ENCODE data around the gene SLC44A2.

SLC44A2 gene

GRCh38 chr19:10625003-10625761 is at the start of gene SLC44A2:
SLC44A2 (plus strand) TSS chr19:10625553; CDS start chr19:10625634, 81 bp downstream.
- no peak for DNase-seq

- no peak for DNase-seq
Measured at GRCh38 chr19:10577951-10578350, 47.4 kb upstream of the SLC44A2 start.

GRCh38 chr19:10580979-10581631 is 44.2 kb upstream of the SLC44A2 start:
- DNase-seq, result peak; percentile 90

GRCh38 chr19:10582091-10582490 is 43.3 kb upstream of the SLC44A2 start:
- DNase-seq, result peak; percentile 30

GRCh38 chr19:10583036-10583776 is 42.1 kb upstream of the SLC44A2 start:
- peak; percentile 38 for DNase-seq

- DNase-seq, result no peak
Measured at GRCh38 chr19:10586396-10586795, 39.0 kb upstream of the SLC44A2 start.

- DNase-seq, result no peak
Measured at GRCh38 chr19:10587022-10587838, 38.1 kb upstream of the SLC44A2 start, which contains the start of gene AP1M2. AP1M2 (minus strand) TSS chr19:10587312; CDS start chr19:10587231, 81 bp downstream.

GRCh38 chr19:10587839-10588150 is 37.6 kb upstream of the SLC44A2 start:
- DNase-seq, result no peak

GRCh38 chr19:10593148-10593547 is 32.2 kb upstream of the SLC44A2 start:
- DNase-seq, result no peak

GRCh38 chr19:10593820-10594637 is 31.3 kb upstream of the SLC44A2 start:
- DNase-seq, result peak; percentile 70

GRCh38 chr19:10600149-10600548 is 25.2 kb upstream of the SLC44A2 start:
- DNase-seq, result no peak

- DNase-seq, result no peak
Measured at GRCh38 chr19:10601999-10602329, 23.4 kb upstream of the SLC44A2 start.

GRCh38 chr19:10602330-10603083 is 22.8 kb upstream of the SLC44A2 start:
- peak; percentile 83 for DNase-seq

GRCh38 chr19:10603084-10603872 is 22.1 kb upstream of the SLC44A2 start:
- peak; percentile 23 for DNase-seq

GRCh38 chr19:10603873-10604459 is 21.4 kb upstream of the SLC44A2 start:
- peak; percentile 95 for DNase-seq

- DNase-seq, result peak; percentile 36
Measured at GRCh38 chr19:10604460-10604980, 20.8 kb upstream of the SLC44A2 start.

- DNase-seq, result no peak
Measured at GRCh38 chr19:10611907-10612306, 13.4 kb upstream of the SLC44A2 start.

GRCh38 chr19:10612499-10613119 is 12.7 kb upstream of the SLC44A2 start:
- DNase-seq, result no peak

- no peak for DNase-seq
Measured at GRCh38 chr19:10615429-10616023, 9.8 kb upstream of the SLC44A2 start.
